GM21526 (cell line): ENCODE measurements around the gene PPM1J.

Experiments used
- ATAC-seq: cut with Tn5 transposase; IDR thresholded peaks from one replicate; pipeline ENCODE4 v1.9.1; 2021; ENCODE audit warnings: moderate library complexity; ENCODE audit not compliant: unreplicated experiment, low FRiP score

The PPM1J gene

GRCh38 chr1:112707221-112708001 lies 7.7 kb downstream of the PPM1J start:
- peak; percentile 39 for ATAC-seq

DNA sequence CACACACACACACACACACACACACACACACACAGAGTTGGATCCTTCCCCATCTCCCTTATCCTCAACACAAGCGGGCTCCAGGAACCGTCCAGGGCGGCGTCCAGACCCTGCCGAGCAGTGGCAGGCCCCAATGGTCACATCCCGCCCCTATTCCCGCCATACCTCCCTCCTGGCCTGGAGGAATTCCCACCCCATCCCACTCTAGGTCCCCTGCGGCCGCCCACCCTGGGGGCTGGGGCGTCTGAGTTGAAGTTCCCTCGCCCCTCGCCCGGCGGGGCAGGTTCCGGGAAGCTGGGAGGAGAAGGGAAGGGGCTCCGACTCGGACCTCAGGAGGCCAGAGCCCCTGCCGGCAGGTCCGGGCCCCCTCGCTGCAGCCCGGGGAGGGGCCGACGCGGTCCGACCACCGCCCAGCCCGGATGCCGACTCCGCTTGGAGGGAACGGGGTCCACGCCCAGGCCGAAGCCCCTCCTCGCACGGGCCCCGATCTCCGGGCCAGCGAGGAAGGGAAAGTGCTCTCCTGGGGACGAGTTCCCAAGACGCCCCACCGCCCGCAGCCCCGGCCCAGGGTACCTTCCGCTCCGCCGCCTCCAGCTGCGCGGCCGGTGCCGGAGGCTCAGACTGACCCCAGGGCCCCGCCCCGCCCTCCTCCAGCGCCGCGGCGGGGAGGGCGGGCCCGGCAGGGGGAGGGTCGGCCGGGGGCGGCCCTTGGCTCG lies 8.5 kb downstream of the PPM1J start, which contains the start of gene RHOC:
RHOC (minus strand) TSS at position 623 of the 716 bp plus-strand sequence. CDS start 3,328 bp downstream, outside the sequence.
- ATAC-seq, result peak; percentile 43

GRCh38 chr1:112704934-112705627 lies 10.1 kb downstream of the PPM1J start:
- ATAC-seq, result peak; percentile 57

- ATAC-seq, result no peak
Observed at GRCh38 chr1:112704391-112704933, 10.7 kb downstream of the PPM1J start.

DNA sequence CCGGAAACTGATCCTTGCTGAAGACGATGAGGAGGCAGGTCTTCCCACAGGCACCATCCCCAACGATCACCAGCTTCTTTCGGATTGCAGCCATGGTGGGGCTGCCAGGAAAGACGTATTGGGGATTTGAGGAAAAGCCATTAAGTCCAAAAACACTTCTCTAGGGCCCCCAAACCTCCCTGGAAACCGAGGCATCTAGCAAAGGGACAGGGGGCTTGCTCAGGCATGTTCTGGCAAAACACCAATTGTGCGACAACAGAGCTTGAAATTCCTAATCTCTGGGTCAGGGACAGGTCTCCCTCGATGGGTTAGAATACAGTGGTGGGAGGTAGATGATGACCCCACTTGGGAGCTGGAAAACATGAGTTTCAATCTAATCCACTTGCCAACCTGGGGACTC lies 11.4 kb downstream of the PPM1J start:
- ATAC-seq, result no peak

GRCh38 chr1:112702420-112703261 lies 12.5 kb downstream of the PPM1J start:
- ATAC-seq, result no peak

DNA sequence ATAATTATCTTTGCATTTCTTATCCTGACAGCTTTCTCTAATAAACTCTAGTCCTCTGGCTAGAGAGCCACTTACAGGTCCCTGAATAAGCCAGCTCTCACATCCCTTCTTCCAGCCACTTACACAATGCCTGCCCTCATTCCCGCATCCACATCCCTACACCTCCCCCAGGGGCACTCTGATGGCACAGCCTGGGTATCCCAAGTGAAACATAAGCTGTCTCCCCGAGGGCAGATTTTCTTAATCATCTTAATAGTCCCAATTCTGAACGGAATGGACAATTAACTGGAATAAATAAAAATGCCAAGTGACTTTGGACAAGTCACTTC lies 13.1 kb downstream of the PPM1J start:
- no peak for ATAC-seq

- ATAC-seq, result no peak
Observed at GRCh38 chr1:112701227-112702066, 13.7 kb downstream of the PPM1J start.

- no peak for ATAC-seq
Observed at GRCh38 chr1:112700290-112701226, 14.6 kb downstream of the PPM1J start.

DNA sequence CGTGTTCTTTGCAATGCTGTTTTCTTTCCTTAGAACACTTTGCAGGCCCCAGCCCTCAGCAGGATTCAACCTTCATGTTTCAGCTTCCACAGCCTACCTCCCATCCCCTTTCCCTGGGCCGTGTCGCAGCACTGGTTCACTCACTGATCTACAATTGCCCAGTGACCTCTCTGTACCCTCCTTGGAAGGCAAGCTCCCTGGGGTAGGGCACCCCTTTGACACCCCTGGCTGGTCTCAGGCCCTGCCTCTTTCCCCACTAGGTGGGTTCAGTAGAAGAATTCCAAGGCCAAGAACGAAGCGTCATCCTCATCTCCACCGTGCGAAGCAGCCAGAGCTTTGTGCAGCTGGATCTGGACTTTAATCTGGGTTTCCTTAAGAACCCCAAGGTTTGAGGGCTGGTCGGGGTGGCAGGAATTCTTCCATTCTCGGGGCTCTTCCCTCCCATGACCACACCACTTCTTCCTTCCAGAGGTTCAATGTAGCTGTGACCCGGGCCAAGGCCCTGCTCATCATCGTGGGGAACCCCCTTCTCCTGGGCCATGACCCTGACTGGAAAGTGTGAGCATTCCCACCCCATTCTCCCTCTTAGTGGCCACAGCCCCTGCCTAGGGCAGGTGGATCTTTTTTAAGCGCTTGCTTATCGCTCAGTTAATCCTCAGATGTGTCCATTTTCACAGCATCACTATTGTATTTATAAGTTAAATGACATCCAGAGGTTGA lies 15.5 kb downstream of the PPM1J start:
- no peak for ATAC-seq

DNA sequence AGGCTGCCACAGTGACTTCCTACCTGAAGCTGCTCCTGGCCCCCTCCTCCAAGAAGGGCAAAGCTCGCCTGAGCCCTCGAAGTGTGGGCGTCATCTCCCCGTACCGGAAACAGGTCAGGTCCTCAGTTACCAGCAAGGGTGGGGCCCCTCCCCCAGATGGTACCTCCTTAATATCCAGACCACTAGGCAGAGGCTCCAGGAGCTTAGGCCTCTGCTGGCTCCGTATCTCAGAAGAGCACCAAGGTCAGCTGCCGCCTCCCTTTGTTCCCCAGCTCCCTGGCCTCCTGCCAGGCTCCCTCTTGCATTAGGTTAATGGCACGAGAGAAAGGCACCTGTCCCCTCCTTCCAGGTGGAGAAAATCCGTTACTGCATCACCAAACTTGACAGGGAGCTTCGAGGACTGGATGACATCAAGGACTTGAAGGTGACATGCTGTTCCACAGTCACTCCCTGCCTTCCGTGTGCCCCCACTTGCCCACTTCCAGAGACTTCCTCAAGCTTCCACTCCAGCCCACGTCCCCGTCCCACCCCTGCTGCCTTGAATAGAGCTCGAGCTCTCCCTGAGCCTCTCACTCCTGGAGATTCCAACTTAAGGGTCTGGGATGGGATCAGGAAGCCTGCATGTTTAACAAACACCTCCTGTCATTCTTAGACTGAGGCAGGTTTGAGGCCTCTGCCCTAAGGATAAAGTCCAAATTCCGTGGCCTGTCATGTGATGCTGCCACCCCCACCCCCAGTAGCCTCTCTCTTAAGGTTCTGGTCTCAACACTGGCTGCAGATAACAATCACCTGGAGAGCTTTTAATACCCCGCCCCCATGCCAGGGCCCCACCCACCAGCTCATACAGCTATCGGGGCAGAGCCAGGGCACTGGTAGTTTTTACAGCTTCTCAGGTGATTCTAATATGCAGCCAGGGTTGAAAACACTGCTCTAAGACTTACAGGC lies 16.5 kb downstream of the PPM1J start:
- no peak for ATAC-seq

GRCh38 chr1:112697781-112698201 lies 17.3 kb downstream of the PPM1J start:
- no peak for ATAC-seq

GRCh38 chr1:112696578-112697314 lies 18.4 kb downstream of the PPM1J start:
- ATAC-seq, result no peak

DNA sequence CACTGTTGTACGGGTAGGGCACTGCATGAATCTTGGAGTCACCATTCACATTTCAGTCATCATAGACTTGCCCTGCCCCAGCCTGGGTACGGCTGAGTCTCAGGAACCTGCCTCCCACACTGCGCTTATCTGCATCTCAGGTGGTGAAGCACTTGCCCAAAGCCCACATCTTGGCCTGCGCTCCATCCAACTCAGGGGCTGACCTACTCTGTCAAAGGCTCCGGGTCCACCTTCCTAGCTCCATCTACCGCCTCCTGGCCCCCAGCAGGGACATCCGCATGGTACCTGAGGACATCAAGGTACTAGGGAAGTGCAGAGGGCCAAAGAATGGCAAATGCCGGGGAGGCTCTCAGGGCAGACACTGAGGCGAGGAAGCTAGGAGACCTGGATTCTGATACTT lies 19.9 kb downstream of the PPM1J start:
- ATAC-seq, result no peak

GRCh38 chr1:112694363-112694929 lies 20.7 kb downstream of the PPM1J start:
- ATAC-seq, result no peak

DNA sequence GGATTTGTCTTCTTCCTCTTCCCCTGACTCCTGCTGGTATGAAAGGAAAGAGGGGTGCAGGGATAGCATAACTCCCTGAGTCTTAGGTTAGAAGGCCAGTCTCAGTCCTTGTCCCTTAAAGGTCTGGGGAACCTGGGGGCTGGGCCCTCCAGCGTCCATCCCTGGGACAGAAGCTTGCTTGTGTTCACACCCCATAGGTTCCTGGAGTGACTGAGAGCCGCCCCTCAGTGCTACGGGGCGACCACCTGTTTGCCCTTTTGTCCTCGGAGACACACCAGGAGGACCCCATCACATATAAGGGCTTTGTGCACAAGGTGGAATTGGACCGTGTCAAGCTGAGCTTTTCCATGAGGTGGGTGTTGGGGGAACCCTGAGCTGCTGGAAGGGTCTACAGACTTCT lies 21.3 kb downstream of the PPM1J start:
- ATAC-seq, result no peak
